H9 (cell line): ENCODE results near the gene PCYT1A. TPM values are rescaled to one million over a fixed set of nuclear protein-coding genes. Genes with fewer than 3 reads are reported as not detected.

Source experiments
- DNase-seq: peaks from one replicate; pipeline ENCODE4 v3.0.0-alpha.2; 2017
- H2AFZ ChIP-seq: one replicate; pipeline ENCODE4 v1.6.1; 2013; ENCODE audit warnings: mild to moderate bottlenecking, low read length, control low read depth, moderate library complexity
- H2AK5ac ChIP-seq: 2 replicates; pipeline ENCODE4 v1.6.1; 2013; ENCODE audit warnings: low read length, control low read depth, mixed read lengths; ENCODE audit not compliant: insufficient read length
- H2BK120ac ChIP-seq: one replicate; pipeline ENCODE4 v1.6.1; 2013; ENCODE audit warnings: low read depth, mild to moderate bottlenecking, low read length, control low read depth, inconsistent platforms; ENCODE audit not compliant: poor library complexity, severe bottlenecking
- H2BK12ac ChIP-seq: 2 replicates; pipeline ENCODE4 v1.6.1; 2013; ENCODE audit warnings: low read length, control low read depth, mixed read lengths, low read depth; ENCODE audit not compliant: insufficient read length
- H2BK15ac ChIP-seq: 2 replicates; pipeline ENCODE4 v1.6.1; 2013; ENCODE audit warnings: low read depth, low read length, control low read depth
- H2BK20ac ChIP-seq: one replicate; pipeline ENCODE4 v1.6.1; 2013; ENCODE audit warnings: low read depth, mild to moderate bottlenecking, low read length, control low read depth, inconsistent platforms; ENCODE audit not compliant: poor library complexity, severe bottlenecking
- H2BK5ac ChIP-seq: 2 replicates; pipeline ENCODE4 v1.6.1; 2013; ENCODE audit warnings: low read length, control low read depth, mixed read lengths; ENCODE audit not compliant: insufficient read length
- H3K14ac ChIP-seq: 2 replicates; pipeline ENCODE4 v1.6.1; 2013; ENCODE audit warnings: low read length, control low read depth; ENCODE audit not compliant: insufficient read depth
- H3K18ac ChIP-seq: 2 replicates; pipeline ENCODE4 v1.6.1; 2013; ENCODE audit warnings: low read depth, mild to moderate bottlenecking, mixed read lengths, low read length, control low read depth; ENCODE audit not compliant: insufficient read length
- H3K23ac ChIP-seq: 2 replicates; pipeline ENCODE4 v1.6.1; 2013; ENCODE audit warnings: low read length, control low read depth, mixed read lengths, low read depth; ENCODE audit not compliant: insufficient read length
- H3K23me2 ChIP-seq: 2 replicates; pipeline ENCODE4 v1.6.1; 2013; ENCODE audit warnings: low read depth, mild to moderate bottlenecking, mixed read lengths, low read length, control low read depth; ENCODE audit not compliant: insufficient read length, poor library complexity, severe bottlenecking
- H3K27ac ChIP-seq: 2 replicates; pipeline ENCODE4 v1.5.1; 2013; ENCODE audit warnings: low read length, control low read depth, mixed read lengths, low read depth; ENCODE audit not compliant: insufficient read length
- H3K27me3 ChIP-seq: 2 replicates; pipeline ENCODE4 v1.6.1; 2013; ENCODE audit warnings: low read length, control low read depth, inconsistent platforms; ENCODE audit not compliant: insufficient read depth
- H3K4ac ChIP-seq: 2 replicates; pipeline ENCODE4 v1.6.1; 2013; ENCODE audit warnings: low read depth, mild to moderate bottlenecking, control low read depth, inconsistent platforms, low read length, moderate library complexity
- H3K4me1 ChIP-seq: 2 replicates; pipeline ENCODE4 v1.6.1; 2013; ENCODE audit warnings: low read length, control low read depth, inconsistent platforms; ENCODE audit not compliant: insufficient read depth
- H3K4me2 ChIP-seq: 2 replicates; pipeline ENCODE4 v1.6.1; 2013; ENCODE audit warnings: low read length, control low read depth, mixed read lengths; ENCODE audit not compliant: insufficient read length, insufficient read depth
- H3K56ac ChIP-seq: 2 replicates; pipeline ENCODE4 v1.6.1; 2013; ENCODE audit warnings: low read depth, mild to moderate bottlenecking, mixed read lengths, low read length, control low read depth; ENCODE audit not compliant: insufficient read length
- H3K79me1 ChIP-seq: 2 replicates; pipeline ENCODE4 v1.6.1; 2013; ENCODE audit warnings: low read depth, mild to moderate bottlenecking, moderate library complexity, low read length, control low read depth, inconsistent platforms; ENCODE audit not compliant: insufficient read depth, poor library complexity, severe bottlenecking
- H3K79me2 ChIP-seq: 2 replicates; pipeline ENCODE4 v1.6.1; 2013; ENCODE audit warnings: low read length, control low read depth, inconsistent platforms; ENCODE audit not compliant: insufficient read depth
- H3K9ac ChIP-seq: 2 replicates; pipeline ENCODE4 v1.6.1; 2013; ENCODE audit warnings: low read length, control low read depth, mixed read lengths; ENCODE audit not compliant: insufficient read length; ENCODE audit errors: extremely low read depth
- H3K9me3 ChIP-seq: one replicate; pipeline ENCODE4 v1.6.1; 2013; ENCODE audit warnings: low read depth, low read length, inconsistent platforms; ENCODE audit not compliant: control insufficient read depth
- H3T11ph ChIP-seq: one replicate; pipeline ENCODE4 v1.6.1; 2013; ENCODE audit warnings: mild to moderate bottlenecking, low read length, control low read depth, inconsistent platforms
- H4K20me1 ChIP-seq: one replicate; pipeline ENCODE4 v1.6.1; 2013; ENCODE audit not compliant: control insufficient read depth, insufficient read length, insufficient read depth
- H4K5ac ChIP-seq: 2 replicates; pipeline ENCODE4 v1.6.1; 2013; ENCODE audit warnings: low read depth, mild to moderate bottlenecking, mixed read lengths, low read length, control low read depth; ENCODE audit not compliant: insufficient read length
- H4K8ac ChIP-seq: replicated peaks from 2 replicates; pipeline ENCODE4 v1.6.1; 2013; ENCODE audit warnings: low read length, control low read depth, mixed read lengths, low read depth; ENCODE audit not compliant: insufficient read length
- H4K91ac ChIP-seq: 2 replicates; pipeline ENCODE4 v1.6.1; 2013; ENCODE audit warnings: low read depth, mild to moderate bottlenecking, moderate library complexity, mixed read lengths, low read length, control low read depth; ENCODE audit not compliant: insufficient read length
- H3K27ac Mint-ChIP-seq, 3 experiments: 2 replicates in 2 of 3; 3 replicates in 1 of 3; pipeline ENCODE4 v1.8.0; 2020 to 2021; ENCODE audit warnings: mixed read lengths in 3 of 3, mild to moderate bottlenecking in 1 of 3, moderate library complexity in 1 of 3
- H3K27me3 Mint-ChIP-seq: 2 replicates; pipeline ENCODE4 v1.8.0; 2021; ENCODE audit warnings: low read depth, mild to moderate bottlenecking, moderate library complexity, mixed read lengths
- H3K36me3 Mint-ChIP-seq, 3 experiments: 2 replicates in 2 of 3; 3 replicates in 1 of 3; pipeline ENCODE4 v1.8.0; 2020 to 2021; ENCODE audit warnings: low read depth in 3 of 3, mixed read lengths in 3 of 3; ENCODE audit not compliant: insufficient read depth in 1 of 3
- H3K4me1 Mint-ChIP-seq, 2 experiments: 2 replicates each; pipeline ENCODE4 v1.8.0; 2020; ENCODE audit warnings: mixed read lengths in 2 of 2
- H3K4me3 Mint-ChIP-seq, 2 experiments: 2 replicates in 1 of 2; 3 replicates in 1 of 2; pipeline ENCODE4 v1.8.0; 2020 to 2021; ENCODE audit warnings: mild to moderate bottlenecking in 2 of 2, mixed read lengths in 2 of 2, moderate library complexity in 1 of 2
- H3K9me3 Mint-ChIP-seq, 2 experiments: 2 replicates in 1 of 2; 3 replicates in 1 of 2; pipeline ENCODE4 v1.8.0; 2020; ENCODE audit warnings: mild to moderate bottlenecking in 2 of 2, mixed read lengths in 2 of 2, moderate library complexity in 1 of 2
- WGBS: extraction: QIAGEN DNeasy Blood & Tissue Kit; methylation state at CpG from one replicate; pipeline ENCODE4 v1.1.7; 2013; ENCODE audit warnings: missing lambda C conversion rate, low lambda C conversion rate, mixed read lengths; ENCODE audit not compliant: insufficient read length; ENCODE audit errors: extremely low coverage; 5-methylcytosine and 5-hydroxymethylcytosine counted together
- total RNA-seq: library from RNA; stranded (reverse); gene quantifications from 2 replicates; pipeline ENCODE4 v1.2.1, GENCODE V29; 2021
- TF ChIP-seq, protein P1 (sequence below): fragments of 200-600 bp; sonication (generic); conservative IDR thresholded peaks from 3 replicates; pipeline ENCODE4 v1.8.0; 2021; ENCODE audit warnings: antibody characterized with exemption, mild to moderate bottlenecking

PCYT1A gene
- total RNA-seq, 1 experiment from 2014 or later, result 31.6 TPM

DNA sequence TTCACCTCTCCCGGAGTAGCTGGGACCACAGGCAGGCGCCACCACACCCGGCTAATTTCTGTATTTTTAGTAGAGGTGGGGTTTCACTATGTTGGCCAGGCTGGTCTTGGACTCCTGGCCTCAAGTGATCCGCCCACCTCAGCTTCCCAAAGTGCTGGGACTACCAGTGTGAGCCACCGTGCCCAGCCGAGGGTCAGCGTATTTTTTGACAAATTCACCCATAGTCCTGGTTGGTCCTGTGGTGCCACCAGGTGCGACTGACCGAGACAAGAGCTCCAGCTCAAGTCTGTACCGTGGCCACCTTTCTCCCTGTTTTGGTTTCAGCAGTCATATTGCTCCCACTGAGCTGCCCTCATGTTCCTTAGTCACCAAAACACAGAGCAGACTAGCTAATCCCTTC is 62.4 kb downstream of the PCYT1A start:
- no peak for DNase-seq
- Mint-ChIP-seq H3K27ac (peak overlapping the region in 1 of 3 experiments; percentile 74; a peak in 1 of 7 replicates), H3K4me3 (no peak overlapping the region), H3K9me3 (no peaks in the 10 kb centered on the region), H3K27me3 (no peaks in the 10 kb centered on the region; the same call in 1 of the 2 replicates), H3K4me1 (peaks cover 4 to 9% of the 10 kb centered on the region in 2 experiments; a peak in 3 of 4 replicates), H3K36me3 (peaks cover 0 to 2% (median 0%) of the 10 kb centered on the region in 3 experiments; a peak in 3 of 7 replicates)
- H3K27ac ChIP-seq, result no peak overlapping the region
- H2AFZ ChIP-seq, result no peak overlapping the region
- H3K23ac ChIP-seq, result no peak overlapping the region
- no peaks in the 10 kb centered on the region for H3K79me2 ChIP-seq
- no peak overlapping the region for H3K56ac ChIP-seq
- H3K4ac ChIP-seq, result no peak overlapping the region
- H4K20me1 ChIP-seq, result no peaks in the 10 kb centered on the region
- H3K4me1 ChIP-seq, result no peaks in the 10 kb centered on the region
- H2BK15ac ChIP-seq, result no peak overlapping the region
- TF ChIP-seq, protein P1, sequence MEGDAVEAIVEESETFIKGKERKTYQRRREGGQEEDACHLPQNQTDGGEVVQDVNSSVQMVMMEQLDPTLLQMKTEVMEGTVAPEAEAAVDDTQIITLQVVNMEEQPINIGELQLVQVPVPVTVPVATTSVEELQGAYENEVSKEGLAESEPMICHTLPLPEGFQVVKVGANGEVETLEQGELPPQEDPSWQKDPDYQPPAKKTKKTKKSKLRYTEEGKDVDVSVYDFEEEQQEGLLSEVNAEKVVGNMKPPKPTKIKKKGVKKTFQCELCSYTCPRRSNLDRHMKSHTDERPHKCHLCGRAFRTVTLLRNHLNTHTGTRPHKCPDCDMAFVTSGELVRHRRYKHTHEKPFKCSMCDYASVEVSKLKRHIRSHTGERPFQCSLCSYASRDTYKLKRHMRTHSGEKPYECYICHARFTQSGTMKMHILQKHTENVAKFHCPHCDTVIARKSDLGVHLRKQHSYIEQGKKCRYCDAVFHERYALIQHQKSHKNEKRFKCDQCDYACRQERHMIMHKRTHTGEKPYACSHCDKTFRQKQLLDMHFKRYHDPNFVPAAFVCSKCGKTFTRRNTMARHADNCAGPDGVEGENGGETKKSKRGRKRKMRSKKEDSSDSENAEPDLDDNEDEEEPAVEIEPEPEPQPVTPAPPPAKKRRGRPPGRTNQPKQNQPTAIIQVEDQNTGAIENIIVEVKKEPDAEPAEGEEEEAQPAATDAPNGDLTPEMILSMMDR, result no peak
- no peaks in the 10 kb centered on the region for H3K79me1 ChIP-seq
- no peak overlapping the region for H3T11ph ChIP-seq
- no peak overlapping the region for H3K4me2 ChIP-seq
- no peak overlapping the region for H2BK12ac ChIP-seq
- no peaks in the 10 kb centered on the region for H3K9me3 ChIP-seq
- no peak overlapping the region for H2AK5ac ChIP-seq
- no peak overlapping the region for H3K18ac ChIP-seq
- no peak overlapping the region for H4K91ac ChIP-seq
- no peaks in the 10 kb centered on the region for H3K27me3 ChIP-seq
- no peak overlapping the region for H2BK5ac ChIP-seq
- H3K9ac ChIP-seq, result no peak overlapping the region
- no peak overlapping the region for H3K14ac ChIP-seq
- no CpG with 5 or more reads among the region's 10 CpGs for WGBS
- H4K5ac ChIP-seq, result no peak overlapping the region
- H3K23me2 ChIP-seq, result peaks cover 5% of the 10 kb centered on the region
- H2BK20ac ChIP-seq, result no peak overlapping the region
- H2BK120ac ChIP-seq, result no peak overlapping the region
- no peak overlapping the region for H4K8ac ChIP-seq
